B cell (primary cell): ENCODE data around the gene OLFML2B. TPM values are rescaled to one million over a fixed set of nuclear protein-coding genes. Genes with fewer than 3 reads are reported as not detected.

Experiments used
- ATAC-seq: fragments of 200-7000 bp; cut with Tn5 transposase; one replicate; pipeline ENCODE4 v1.10.0; 2021; ENCODE audit warnings: low read depth, mild to moderate bottlenecking, moderate number of reproducible peaks, moderate library complexity
- CTCF ChIA-PET: fragments of 350-600 bp; sonication (Branson Sonifier 250); formaldehyde crosslinking; loops from one replicate; lab custom pipeline; 2021; ENCODE audit warnings: antibody characterized with exemption, inconsistent platforms; lab: Charles Lee
- POLR2A ChIA-PET: fragments of 350-600 bp; sonication (Branson Sonifier 250); formaldehyde crosslinking; loops from one replicate; lab custom pipeline; 2021; ENCODE audit warnings: antibody characterized with exemption; lab: Charles Lee
- DNase-seq: peaks from one replicate; pipeline ENCODE4 v3.0.0; 2013
- H2AFZ ChIP-seq: 2 replicates; pipeline ENCODE4 v1.6.1; 2012; ENCODE audit warnings: mild to moderate bottlenecking, low read depth, low read length; ENCODE audit not compliant: insufficient read depth, poor library complexity, severe bottlenecking
- H3K27ac ChIP-seq, 2 donors: 1 replicate in 1 of 2; 2 replicates in 1 of 2; pipeline ENCODE4 v1.5.1; 2012 to 2013; ENCODE audit warnings: low read length in 2 of 2, mild to moderate bottlenecking in 2 of 2, moderate library complexity in 1 of 2
- H3K27me3 ChIP-seq, 4 experiments: fragments of 200-600 bp in 1 of 4; sonication (generic) in 1 of 4; replicated peaks in 1 of 4; 1 replicate in 2 of 4; 2 replicates in 2 of 4; pipeline versions ENCODE4 v1.6.1 to v1.7.0; 2013 to 2016; ENCODE audit warnings: low read length in 3 of 4, mild to moderate bottlenecking in 2 of 4, mixed read lengths in 1 of 4, moderate library complexity in 1 of 4; ENCODE audit not compliant: insufficient read depth in 4 of 4, control insufficient read depth in 3 of 4; ENCODE audit errors: control extremely low read depth in 1 of 4
- H3K36me3 ChIP-seq, 2 experiments: replicated peaks in 1 of 2; 1 replicate in 1 of 2; 2 replicates in 1 of 2; pipeline versions ENCODE4 v1.6.1 to v1.7.1; 2013; ENCODE audit warnings: low read length in 1 of 2; ENCODE audit not compliant: insufficient read depth in 2 of 2, control insufficient read depth in 1 of 2; ENCODE audit errors: control extremely low read depth in 1 of 2, extremely low read depth in 1 of 2
- H3K4me1 ChIP-seq, 2 donors: fragments of 200-600 bp in 1 of 2; sonication (generic) in 1 of 2; 1 replicate in 1 of 2; 2 replicates in 1 of 2; pipeline versions ENCODE4 v1.5.1 to v1.6.1; 2013 to 2017; ENCODE audit warnings: low read length in 2 of 2; ENCODE audit not compliant: control insufficient read depth in 2 of 2, insufficient read depth in 2 of 2
- H3K4me2 ChIP-seq: replicated peaks from 2 replicates; pipeline ENCODE3; 2012; ENCODE audit warnings: mild to moderate bottlenecking, low read depth, low read length; ENCODE audit not compliant: poor library complexity, severe bottlenecking
- H3K4me3 ChIP-seq, 5 experiments: fragments of 200-600 bp in 1 of 5; sonication (generic) in 1 of 5; 1 replicate in 3 of 5; 2 replicates in 2 of 5; pipeline versions ENCODE4 v1.5.1 to v1.7.0; 2011 to 2016; ENCODE audit warnings: low read length in 4 of 5, mild to moderate bottlenecking in 4 of 5, low read depth in 2 of 5, control low read depth in 1 of 5, moderate library complexity in 1 of 5; ENCODE audit not compliant: insufficient read depth in 1 of 5; ENCODE audit errors: control extremely low read depth in 1 of 5, extremely low read depth in 1 of 5
- H3K79me2 ChIP-seq: fragments of 200-600 bp; sonication (generic); one replicate; pipeline ENCODE4 v1.6.0; 2016; ENCODE audit warnings: low read length; ENCODE audit not compliant: control insufficient read depth, insufficient read depth
- H3K9ac ChIP-seq: fragments of 200-600 bp; sonication (generic); 2 replicates; pipeline ENCODE4 v1.6.1; 2017; ENCODE audit warnings: mild to moderate bottlenecking, low read length, moderate library complexity
- H3K9me3 ChIP-seq, 3 donors: one replicate each; pipeline versions ENCODE4 v1.6.1 to v1.7.1; 2013; ENCODE audit warnings: low read length in 2 of 3; ENCODE audit not compliant: control insufficient read depth in 2 of 3, insufficient read depth in 1 of 3; ENCODE audit errors: control extremely low read depth in 1 of 3
- H4K20me1 ChIP-seq: 2 replicates; pipeline ENCODE4 v1.6.0; 2012; ENCODE audit warnings: mild to moderate bottlenecking, low read length; ENCODE audit not compliant: insufficient read depth, control insufficient read depth, poor library complexity, severe bottlenecking
- H3K27ac Mint-ChIP-seq: one replicate; pipeline ENCODE4 v1.8.0; 2021; ENCODE audit warnings: mixed read lengths
- H3K27me3 Mint-ChIP-seq: one replicate; pipeline ENCODE4 v1.8.0; 2021; ENCODE audit warnings: mixed read lengths
- H3K4me1 Mint-ChIP-seq: one replicate; pipeline ENCODE4 v1.8.0; 2021; ENCODE audit warnings: mixed read lengths
- H3K4me3 Mint-ChIP-seq: one replicate; pipeline ENCODE4 v1.8.0; 2021; ENCODE audit warnings: mixed read lengths
- H3K9me3 Mint-ChIP-seq: one replicate; pipeline ENCODE4 v1.8.0; 2022; ENCODE audit warnings: mixed read lengths; ENCODE audit not compliant: insufficient read depth
- EZH2 ChIP-seq: IDR thresholded peaks from 2 replicates; pipeline ENCODE4 v1.6.1; 2012; ENCODE audit warnings: borderline replicate concordance, low read depth, mild to moderate bottlenecking, moderate library complexity, low read length; ENCODE audit not compliant: insufficient read depth, poor library complexity, severe bottlenecking
- WGBS: methylation state at CpG from one replicate; pipeline ENCODE4 v1.1.5; 2013; ENCODE audit warnings: missing lambda C conversion rate; ENCODE audit not compliant: insufficient coverage; 5-methylcytosine and 5-hydroxymethylcytosine counted together
- intact Hi-C: fragments of 100-400 bp; cut with micrococcal nuclease; formaldehyde crosslinking; loops from one replicate; pipeline ENCODE4 v1.10.0; 2022
- polyA plus RNA-seq: library from polyadenylated mRNA; depleted of rRNA; stranded (reverse); fragments of >200 nt; gene quantifications from 2 replicates; pipeline ENCODE4 v1.2.3, GENCODE V29; 2012
- total RNA-seq, 2 donors: library from RNA; stranded (reverse); fragments of 120-200 nt in 1 of 2; gene quantifications; 1 replicate in 1 of 2; 2 replicates in 1 of 2; pipeline versions ENCODE4 v1.2.3 to v1.2.4, GENCODE V29; 2013 to 2022
- TF ChIP-seq, protein P1 (sequence below): fragments of 200-600 bp; IDR thresholded peaks from one replicate; pipeline ENCODE4 v1.8.0; 2022; ENCODE audit warnings: antibody characterized with exemption, mild to moderate bottlenecking

Gene OLFML2B
- total and polyA plus RNA-seq, 2 donors (not counting 1 experiment from before 2014, with no cell fraction given), result not detected

DNA sequence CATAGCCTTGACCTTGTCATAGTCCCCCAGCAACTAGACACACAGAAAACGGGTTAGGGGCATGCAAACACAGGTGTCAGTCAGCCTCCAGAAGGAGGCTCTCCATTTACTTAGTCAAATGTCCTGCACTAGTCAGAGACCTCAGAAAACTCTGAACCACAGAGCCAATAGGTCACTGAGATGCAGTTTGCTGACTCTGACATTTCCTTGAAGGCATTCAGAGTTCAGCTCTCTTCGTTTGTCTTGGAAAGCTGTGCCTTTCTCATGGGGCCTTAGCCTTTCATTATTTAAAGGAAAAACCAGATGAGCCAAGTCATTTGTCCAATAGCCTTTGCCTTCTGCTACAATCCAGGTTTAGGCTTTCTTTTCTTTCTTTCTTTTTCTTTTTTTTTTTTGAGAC is 3.5 kb downstream of the OLFML2B start:
- ChIA-PET POLR2A (no interaction called here), CTCF (no interaction called here)
- H3K9ac ChIP-seq, result no peak overlapping the region
- Mint-ChIP-seq H3K9me3 (no peaks in the 10 kb centered on the region), H3K27me3 (peaks cover 56% of the 10 kb centered on the region), H3K4me3 (no peak overlapping the region), H3K27ac (no peak overlapping the region), H3K4me1 (peaks cover 16% of the 10 kb centered on the region)
- no peak for TF ChIP-seq EZH2
- TF ChIP-seq, protein P1, sequence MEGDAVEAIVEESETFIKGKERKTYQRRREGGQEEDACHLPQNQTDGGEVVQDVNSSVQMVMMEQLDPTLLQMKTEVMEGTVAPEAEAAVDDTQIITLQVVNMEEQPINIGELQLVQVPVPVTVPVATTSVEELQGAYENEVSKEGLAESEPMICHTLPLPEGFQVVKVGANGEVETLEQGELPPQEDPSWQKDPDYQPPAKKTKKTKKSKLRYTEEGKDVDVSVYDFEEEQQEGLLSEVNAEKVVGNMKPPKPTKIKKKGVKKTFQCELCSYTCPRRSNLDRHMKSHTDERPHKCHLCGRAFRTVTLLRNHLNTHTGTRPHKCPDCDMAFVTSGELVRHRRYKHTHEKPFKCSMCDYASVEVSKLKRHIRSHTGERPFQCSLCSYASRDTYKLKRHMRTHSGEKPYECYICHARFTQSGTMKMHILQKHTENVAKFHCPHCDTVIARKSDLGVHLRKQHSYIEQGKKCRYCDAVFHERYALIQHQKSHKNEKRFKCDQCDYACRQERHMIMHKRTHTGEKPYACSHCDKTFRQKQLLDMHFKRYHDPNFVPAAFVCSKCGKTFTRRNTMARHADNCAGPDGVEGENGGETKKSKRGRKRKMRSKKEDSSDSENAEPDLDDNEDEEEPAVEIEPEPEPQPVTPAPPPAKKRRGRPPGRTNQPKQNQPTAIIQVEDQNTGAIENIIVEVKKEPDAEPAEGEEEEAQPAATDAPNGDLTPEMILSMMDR, result no peak
- no peak overlapping the region for H3K27ac ChIP-seq
- H3K4me1 ChIP-seq, result peaks cover 7 to 13% of the 10 kb centered on the region in 2 donors
- H3K4me2 ChIP-seq, result no peak overlapping the region
- no peaks in the 10 kb centered on the region for H4K20me1 ChIP-seq
- no peak overlapping the region for H2AFZ ChIP-seq
- 75% methylated on average over 2 of the region's 2 CpGs for WGBS
- H3K79me2 ChIP-seq, result no peaks in the 10 kb centered on the region
- intact Hi-C loops, result no loop called here
- H3K27me3 ChIP-seq, result peaks cover 0 to 20% (median 10%) of the 10 kb centered on the region in 4 experiments
- no peaks in the 10 kb centered on the region for H3K36me3 ChIP-seq
- H3K4me3 ChIP-seq, result no peak overlapping the region
- ATAC-seq (no peak), DNase-seq (no peak)
- no peaks in the 10 kb centered on the region for H3K9me3 ChIP-seq

DNA sequence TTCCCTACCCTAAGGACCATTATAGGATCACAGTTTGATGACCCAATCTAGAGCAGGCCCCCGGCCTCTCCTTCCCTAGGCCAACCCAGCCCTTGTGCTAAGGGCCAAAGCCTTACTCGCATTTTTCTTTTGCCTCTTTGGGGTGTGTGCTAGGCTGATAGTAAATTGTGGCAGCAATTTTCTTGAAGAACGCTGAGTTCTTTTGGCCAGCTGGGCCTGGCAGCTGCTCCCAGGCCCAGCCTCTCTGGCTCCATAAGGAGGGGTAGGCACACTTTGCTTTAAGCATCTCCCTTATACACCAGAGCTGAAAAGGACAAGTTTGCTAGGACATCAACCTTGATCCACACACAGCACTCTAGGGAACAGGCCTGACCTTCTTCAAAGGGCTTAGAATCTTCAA is 4.2 kb downstream of the OLFML2B start:
- Mint-ChIP-seq H3K4me3 (no peak overlapping the region), H3K27me3 (peaks cover 54% of the 10 kb centered on the region), H3K27ac (no peak overlapping the region), H3K4me1 (peaks cover 15% of the 10 kb centered on the region), H3K9me3 (no peaks in the 10 kb centered on the region)
- no peak for DNase-seq
- ChIA-PET CTCF (no interaction called here), POLR2A (no interaction called here)
- no peaks in the 10 kb centered on the region for H3K79me2 ChIP-seq
- H3K9me3 ChIP-seq, result no peaks in the 10 kb centered on the region
- no peak overlapping the region for H2AFZ ChIP-seq
- H3K4me3 ChIP-seq, result no peak overlapping the region
- intact Hi-C loops, result no loop called here
- H3K9ac ChIP-seq, result no peak overlapping the region
- no peaks in the 10 kb centered on the region for H3K36me3 ChIP-seq
- peaks cover 7 to 13% of the 10 kb centered on the region in 2 donors for H3K4me1 ChIP-seq
- no peak for ATAC-seq
- no peak overlapping the region for H3K4me2 ChIP-seq
- no peak for TF ChIP-seq EZH2
- TF ChIP-seq, protein P1, result no peak
- 100% methylated on average over 1 of the region's 3 CpGs for WGBS
- peaks cover 0 to 18% (median 5%) of the 10 kb centered on the region in 4 experiments for H3K27me3 ChIP-seq
- H3K27ac ChIP-seq, result no peak overlapping the region
- no peaks in the 10 kb centered on the region for H4K20me1 ChIP-seq
